Body of pancreas (tissue), 4 donors: Measurements from ENCODE around the gene PRR5L. TPM values are rescaled to one million over a fixed set of nuclear protein-coding genes. Genes with fewer than 3 reads are reported as not detected.
A peak's percentile ranks its signal among the peaks of the same experiment; 100 is the strongest.

Experiments
- ATAC-seq: fragments of 150-250 bp; one replicate; pipeline ENCODE4 v1.9.1; 2016
- DNase-seq, 4 donors: peaks; one replicate each; pipeline ENCODE4 v3.0.0-alpha.2; 2019
- H3K27ac ChIP-seq, 4 donors: fragments of 200-600 bp; sonication (generic); 1 replicate in 3 of 4; 2 replicates in 1 of 4; pipeline versions ENCODE4 v1.5.1 to v1.6.1; 2016 to 2019; ENCODE audit warnings: mild to moderate bottlenecking in 1 of 4, mixed read lengths in 1 of 4, moderate library complexity in 1 of 4
- H3K27me3 ChIP-seq, 2 donors: fragments of 200-600 bp; sonication (generic); one replicate each; pipeline ENCODE4 v1.6.0; 2016; ENCODE audit warnings: mild to moderate bottlenecking in 1 of 2
- H3K36me3 ChIP-seq, 2 donors: fragments of 200-600 bp; sonication (generic); replicated peaks in 1 of 2; 2 replicates each; pipeline ENCODE4 v1.5.1; 2016; ENCODE audit warnings: low read depth in 2 of 2; ENCODE audit not compliant: insufficient read depth in 1 of 2
- H3K4me1 ChIP-seq: fragments of 200-600 bp; sonication (generic); one replicate; pipeline ENCODE4 v1.6.0; 2016
- H3K4me3 ChIP-seq, 2 donors: fragments of 200-600 bp; sonication (generic); 1 replicate in 1 of 2; 2 replicates in 1 of 2; pipeline ENCODE4 v1.5.1; 2016 to 2019
- H3K9me3 ChIP-seq, 3 donors: fragments of 200-600 bp; sonication (generic); 1 replicate in 2 of 3; 2 replicates in 1 of 3; pipeline ENCODE4 v1.5.1; 2016
- CTCF ChIP-seq, 7 experiments: fragments of 450-650 bp in 4 of 7; fragments of 200-600 bp in 3 of 7; sonication (generic) in 3 of 7; IDR thresholded peaks; one replicate each; pipeline ENCODE4 v1.5.1; 2016 to 2019; ENCODE audit warnings: antibody characterized with exemption in 7 of 7
- POLR2A ChIP-seq, 3 donors: fragments of 450-650 bp; IDR thresholded peaks; one replicate each; pipeline ENCODE4 v1.6.1; 2016; ENCODE audit warnings: antibody characterized with exemption in 3 of 3, mild to moderate bottlenecking in 2 of 3
- WGBS, 2 donors: methylation state at CpG; one replicate each; pipeline ENCODE4 v1.1.5; 2017; 5-methylcytosine and 5-hydroxymethylcytosine counted together
- intact Hi-C: fragments of 100-400 bp; cut with DNase I; formaldehyde crosslinking; loops from one replicate; pipeline ENCODE4 v1.15.1; 2023
- total RNA-seq, 2 donors: library from RNA; depleted of rRNA; stranded (reverse); fragments of >200 nt; gene quantifications; one replicate each; pipeline ENCODE4 v1.1.0, GENCODE V29; 2016

PRR5L gene
- total RNA-seq, 2 donors from 2014 or later = 2.6 to 3.0 TPM

- Histone ChIP-seq H3K4me1 (no peaks in the 10 kb centered on the region), H3K4me3 (no peak overlapping the region), H3K36me3 (no peaks in the 10 kb centered on the region), H3K9me3 (no peaks in the 10 kb centered on the region), H3K27ac (no peak overlapping the region), H3K27me3 (no peaks in the 10 kb centered on the region)
- WGBS, 2 donors = 71% methylated on average over 4 of the region's 4 CpGs
- TF ChIP-seq POLR2A (IDR thresholded peaks at IDR 0.05) (no peak), CTCF (IDR thresholded peaks at IDR 0.05) (no peak)
- DNase-seq = no peak
- intact Hi-C loops = no loop called here
- ATAC-seq = no peak
Observed at GRCh38 chr11:36309779-36310178, 13.7 kb downstream of the PRR5L start.

- ATAC-seq (no peak), DNase-seq (no peak)
- intact Hi-C loops = no loop called here
- Histone ChIP-seq H3K27me3 (no peaks in the 10 kb centered on the region), H3K27ac (no peak overlapping the region), H3K9me3 (no peaks in the 10 kb centered on the region), H3K4me1 (no peaks in the 10 kb centered on the region), H3K4me3 (no peak overlapping the region), H3K36me3 (no peaks in the 10 kb centered on the region)
- no peak for TF ChIP-seq CTCF (IDR thresholded peaks at IDR 0.05)
- TF ChIP-seq POLR2A (IDR thresholded peaks at IDR 0.05) = no peak
- WGBS, 2 donors = 72 to 76% methylated on average over 4 of the region's 4 CpGs
Observed at GRCh38 chr11:36311926-36312595, 16.0 kb downstream of the PRR5L start.

GRCh38 chr11:36312611-36313472 lies 16.8 kb downstream of the PRR5L start:
- Histone ChIP-seq H3K4me1 (no peaks in the 10 kb centered on the region), H3K27me3 (no peaks in the 10 kb centered on the region), H3K36me3 (no peaks in the 10 kb centered on the region), H3K9me3 (no peaks in the 10 kb centered on the region), H3K27ac (no peak overlapping the region), H3K4me3 (no peak overlapping the region)
- no peak for ATAC-seq
- intact Hi-C loops = no loop called here
- 42 to 53% methylated on average over 6 of the region's 6 CpGs for WGBS, 2 donors
- no peak for DNase-seq
- TF ChIP-seq POLR2A (IDR thresholded peaks at IDR 0.05) = no peak
- TF ChIP-seq CTCF (IDR thresholded peaks at IDR 0.05) = no peak

- Histone ChIP-seq H3K9me3 (no peaks in the 10 kb centered on the region), H3K36me3 (no peaks in the 10 kb centered on the region), H3K4me1 (no peaks in the 10 kb centered on the region), H3K27ac (no peak overlapping the region), H3K4me3 (no peak overlapping the region), H3K27me3 (no peaks in the 10 kb centered on the region)
- 16 to 19% methylated on average over 3 of the region's 3 CpGs for WGBS, 2 donors
- TF ChIP-seq CTCF (IDR thresholded peaks at IDR 0.05) (no peak), POLR2A (IDR thresholded peaks at IDR 0.05) (no peak)
- ATAC-seq (peak; percentile 15), DNase-seq (no peak)
- intact Hi-C loops = no loop called here
Observed at GRCh38 chr11:36313750-36314433, 17.8 kb downstream of the PRR5L start.
